Measurements from ENCODE around the gene SPSB3.
A peak's percentile ranks its signal among the peaks of the same experiment; 100 is the strongest.

SPSB3 gene

DNA sequence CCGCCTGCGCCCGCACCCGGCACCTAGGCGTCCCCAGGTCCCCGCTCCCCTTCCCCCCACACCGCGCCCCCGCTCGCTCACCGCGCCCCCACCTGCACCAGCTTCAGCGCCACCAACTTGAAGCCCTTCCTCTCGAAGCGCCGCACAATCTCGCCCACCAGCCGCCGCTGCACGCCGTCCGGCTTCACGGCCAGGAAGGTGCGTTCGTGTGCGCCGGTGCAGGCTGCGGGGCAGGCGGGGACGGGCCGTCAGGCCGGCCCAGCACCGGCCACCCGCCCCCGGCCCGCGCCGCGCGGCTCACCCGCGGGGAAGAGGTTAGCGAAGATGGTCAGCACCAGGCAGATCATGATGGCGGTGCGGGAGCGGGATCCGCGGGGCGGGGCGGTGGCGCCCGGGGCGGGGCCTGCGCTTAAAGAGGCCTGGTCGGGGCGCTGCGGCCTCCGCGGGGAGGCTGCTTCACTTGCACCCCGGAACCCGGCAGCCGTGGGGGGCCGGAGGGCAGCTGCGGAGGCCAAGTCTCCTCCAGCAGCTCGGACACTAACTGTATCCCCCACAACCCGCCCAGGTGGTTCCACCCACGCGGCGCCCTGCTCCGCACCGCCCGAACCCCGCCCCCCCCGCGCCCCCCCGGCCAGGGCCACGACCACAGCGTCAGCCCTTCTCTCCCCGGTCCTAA, 11.0 kb downstream of the SPSB3 start, which contains the start of gene NME3 (continued):
- TF ChIP-seq MEIS1 (CRISPR knock-in tag; IDR thresholded peaks at IDR 0.05; ENCODE audit: borderline replicate concordance) (no peak), ZNF311 (tag by site-specific recombination; IDR thresholded peaks at IDR 0.05; ENCODE audit: borderline replicate concordance) (no peak), YY1 (tag by site-specific recombination; IDR thresholded peaks at IDR 0.05) (no peak; the same call in 1 of the 2 replicates), ZNF664 (tag by site-specific recombination; IDR thresholded peaks at IDR 0.05) (no peak), ZNF561 (tag by site-specific recombination; IDR thresholded peaks at IDR 0.05; ENCODE audit: borderline replicate concordance) (no peak), ZNF202 (tag by site-specific recombination; IDR thresholded peaks at IDR 0.05; ENCODE audit: borderline replicate concordance) (no peak), ZNF76 (tag by site-specific recombination; IDR thresholded peaks at IDR 0.05; ENCODE audit: borderline replicate concordance, low read depth) (no peak), MYNN (tag by site-specific recombination; IDR thresholded peaks at IDR 0.05; ENCODE audit: borderline replicate concordance) (no peak), ZFP3 (tag by site-specific recombination; IDR thresholded peaks at IDR 0.05; ENCODE audit: low read depth) (no peak), ZNF366 (tag by site-specific recombination; conservative IDR thresholded peaks at IDR 0.05) (no peak), KLF16 (tag by site-specific recombination; IDR thresholded peaks at IDR 0.05) (no peak), ZNF600 (tag by site-specific recombination; IDR thresholded peaks at IDR 0.05) (no peak), KLF1 (tag by site-specific recombination; IDR thresholded peaks at IDR 0.05) (no peak; the same call in 1 of the 2 replicates), ZNF146 (tag by site-specific recombination; IDR thresholded peaks at IDR 0.05) (0 out of 2 replicates have a peak, but pooled peaks have one; percentile 33), ZNF785 (tag by site-specific recombination; IDR thresholded peaks at IDR 0.05) (no peak), ZNF221 (tag by site-specific recombination; IDR thresholded peaks at IDR 0.05; ENCODE audit: borderline replicate concordance) (no peak), KLF10 (tag by site-specific recombination; IDR thresholded peaks at IDR 0.05) (peak; percentile 55; the same call in 1 of the 2 replicates), ZNF140 (tag by site-specific recombination; IDR thresholded peaks at IDR 0.05) (no peak), ZSCAN23 (tag by site-specific recombination; IDR thresholded peaks at IDR 0.05) (no peak), ZNF707 (tag by site-specific recombination; IDR thresholded peaks at IDR 0.05) (no peak), ZFP69B (tag by site-specific recombination; IDR thresholded peaks at IDR 0.05) (peak; percentile 96), ZNF169 (tag by site-specific recombination; IDR thresholded peaks at IDR 0.05) (no peak), IKZF3 (tag by site-specific recombination; IDR thresholded peaks at IDR 0.05) (0 out of 2 replicates have a peak, but pooled peaks have one; percentile 5), ZNF670 (tag by site-specific recombination; IDR thresholded peaks at IDR 0.05; ENCODE audit: low read depth) (no peak), ZNF558 (tag by site-specific recombination; IDR thresholded peaks at IDR 0.05) (no peak)
- TF ChIP-seq, protein P1, sequence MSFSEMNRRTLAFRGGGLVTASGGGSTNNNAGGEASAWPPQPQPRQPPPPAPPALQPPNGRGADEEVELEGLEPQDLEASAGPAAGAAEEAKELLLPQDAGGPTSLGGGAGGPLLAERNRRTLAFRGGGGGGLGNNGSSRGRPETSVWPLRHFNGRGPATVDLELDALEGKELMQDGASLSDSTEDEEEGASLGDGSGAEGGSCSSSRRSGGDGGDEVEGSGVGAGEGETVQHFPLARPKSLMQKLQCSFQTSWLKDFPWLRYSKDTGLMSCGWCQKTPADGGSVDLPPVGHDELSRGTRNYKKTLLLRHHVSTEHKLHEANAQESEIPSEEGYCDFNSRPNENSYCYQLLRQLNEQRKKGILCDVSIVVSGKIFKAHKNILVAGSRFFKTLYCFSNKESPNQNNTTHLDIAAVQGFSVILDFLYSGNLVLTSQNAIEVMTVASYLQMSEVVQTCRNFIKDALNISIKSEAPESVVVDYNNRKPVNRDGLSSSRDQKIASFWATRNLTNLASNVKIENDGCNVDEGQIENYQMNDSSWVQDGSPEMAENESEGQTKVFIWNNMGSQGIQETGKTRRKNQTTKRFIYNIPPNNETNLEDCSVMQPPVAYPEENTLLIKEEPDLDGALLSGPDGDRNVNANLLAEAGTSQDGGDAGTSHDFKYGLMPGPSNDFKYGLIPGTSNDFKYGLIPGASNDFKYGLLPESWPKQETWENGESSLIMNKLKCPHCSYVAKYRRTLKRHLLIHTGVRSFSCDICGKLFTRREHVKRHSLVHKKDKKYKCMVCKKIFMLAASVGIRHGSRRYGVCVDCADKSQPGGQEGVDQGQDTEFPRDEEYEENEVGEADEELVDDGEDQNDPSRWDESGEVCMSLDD (tag by site-specific recombination; IDR thresholded peaks at IDR 0.05) = peak; percentile 68; the same call in 1 of the 2 replicates
- TF ChIP-seq, protein P2, sequence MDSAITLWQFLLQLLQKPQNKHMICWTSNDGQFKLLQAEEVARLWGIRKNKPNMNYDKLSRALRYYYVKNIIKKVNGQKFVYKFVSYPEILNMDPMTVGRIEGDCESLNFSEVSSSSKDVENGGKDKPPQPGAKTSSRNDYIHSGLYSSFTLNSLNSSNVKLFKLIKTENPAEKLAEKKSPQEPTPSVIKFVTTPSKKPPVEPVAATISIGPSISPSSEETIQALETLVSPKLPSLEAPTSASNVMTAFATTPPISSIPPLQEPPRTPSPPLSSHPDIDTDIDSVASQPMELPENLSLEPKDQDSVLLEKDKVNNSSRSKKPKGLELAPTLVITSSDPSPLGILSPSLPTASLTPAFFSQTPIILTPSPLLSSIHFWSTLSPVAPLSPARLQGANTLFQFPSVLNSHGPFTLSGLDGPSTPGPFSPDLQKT (IDR thresholded peaks at IDR 0.05; ENCODE audit: borderline replicate concordance, low read depth, low read length) = no peak
- TF ChIP-seq, protein P3, sequence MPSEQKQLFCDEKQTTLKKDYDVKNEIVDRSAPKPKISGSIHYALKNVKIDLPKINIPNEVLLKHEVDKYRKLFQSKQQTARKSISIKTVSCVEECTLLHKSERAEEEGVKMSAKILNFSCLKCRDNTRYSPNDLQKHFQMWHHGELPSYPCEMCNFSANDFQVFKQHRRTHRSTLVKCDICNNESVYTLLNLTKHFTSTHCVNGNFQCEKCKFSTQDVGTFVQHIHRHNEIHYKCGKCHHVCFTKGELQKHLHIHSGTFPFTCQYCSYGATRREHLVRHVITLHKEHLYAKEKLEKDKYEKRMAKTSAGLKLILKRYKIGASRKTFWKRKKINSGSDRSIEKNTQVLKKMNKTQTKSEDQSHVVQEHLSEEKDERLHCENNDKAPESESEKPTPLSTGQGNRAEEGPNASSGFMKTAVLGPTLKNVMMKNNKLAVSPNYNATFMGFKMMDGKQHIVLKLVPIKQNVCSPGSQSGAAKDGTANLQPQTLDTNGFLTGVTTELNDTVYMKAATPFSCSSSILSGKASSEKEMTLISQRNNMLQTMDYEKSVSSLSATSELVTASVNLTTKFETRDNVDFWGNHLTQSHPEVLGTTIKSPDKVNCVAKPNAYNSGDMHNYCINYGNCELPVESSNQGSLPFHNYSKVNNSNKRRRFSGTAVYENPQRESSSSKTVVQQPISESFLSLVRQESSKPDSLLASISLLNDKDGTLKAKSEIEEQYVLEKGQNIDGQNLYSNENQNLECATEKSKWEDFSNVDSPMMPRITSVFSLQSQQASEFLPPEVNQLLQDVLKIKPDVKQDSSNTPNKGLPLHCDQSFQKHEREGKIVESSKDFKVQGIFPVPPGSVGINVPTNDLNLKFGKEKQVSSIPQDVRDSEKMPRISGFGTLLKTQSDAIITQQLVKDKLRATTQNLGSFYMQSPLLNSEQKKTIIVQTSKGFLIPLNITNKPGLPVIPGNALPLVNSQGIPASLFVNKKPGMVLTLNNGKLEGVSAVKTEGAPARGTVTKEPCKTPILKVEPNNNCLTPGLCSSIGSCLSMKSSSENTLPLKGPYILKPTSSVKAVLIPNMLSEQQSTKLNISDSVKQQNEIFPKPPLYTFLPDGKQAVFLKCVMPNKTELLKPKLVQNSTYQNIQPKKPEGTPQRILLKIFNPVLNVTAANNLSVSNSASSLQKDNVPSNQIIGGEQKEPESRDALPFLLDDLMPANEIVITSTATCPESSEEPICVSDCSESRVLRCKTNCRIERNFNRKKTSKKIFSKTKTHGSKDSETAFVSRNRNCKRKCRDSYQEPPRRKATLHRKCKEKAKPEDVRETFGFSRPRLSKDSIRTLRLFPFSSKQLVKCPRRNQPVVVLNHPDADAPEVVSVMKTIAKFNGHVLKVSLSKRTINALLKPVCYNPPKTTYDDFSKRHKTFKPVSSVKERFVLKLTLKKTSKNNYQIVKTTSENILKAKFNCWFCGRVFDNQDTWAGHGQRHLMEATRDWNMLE (tag by site-specific recombination; conservative IDR thresholded peaks at IDR 0.05; ENCODE audit: low read depth) = no peak
- TF ChIP-seq, protein P4, sequence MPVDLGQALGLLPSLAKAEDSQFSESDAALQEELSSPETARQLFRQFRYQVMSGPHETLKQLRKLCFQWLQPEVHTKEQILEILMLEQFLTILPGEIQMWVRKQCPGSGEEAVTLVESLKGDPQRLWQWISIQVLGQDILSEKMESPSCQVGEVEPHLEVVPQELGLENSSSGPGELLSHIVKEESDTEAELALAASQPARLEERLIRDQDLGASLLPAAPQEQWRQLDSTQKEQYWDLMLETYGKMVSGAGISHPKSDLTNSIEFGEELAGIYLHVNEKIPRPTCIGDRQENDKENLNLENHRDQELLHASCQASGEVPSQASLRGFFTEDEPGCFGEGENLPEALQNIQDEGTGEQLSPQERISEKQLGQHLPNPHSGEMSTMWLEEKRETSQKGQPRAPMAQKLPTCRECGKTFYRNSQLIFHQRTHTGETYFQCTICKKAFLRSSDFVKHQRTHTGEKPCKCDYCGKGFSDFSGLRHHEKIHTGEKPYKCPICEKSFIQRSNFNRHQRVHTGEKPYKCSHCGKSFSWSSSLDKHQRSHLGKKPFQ (tag by site-specific recombination; IDR thresholded peaks at IDR 0.05) = no peak
